ENCODE results near the gene KRTAP5-9.
"Not testable (repeated sequence)": the region's sequence is repeated elsewhere in the genome, so short reads cannot be mapped to it uniquely, and the experiment has no call there.

KRTAP5-9 gene

GRCh38 chr11:71581826-71582225 is 33.6 kb downstream of the KRTAP5-9 start:
- TF ChIP-seq, protein P1, sequence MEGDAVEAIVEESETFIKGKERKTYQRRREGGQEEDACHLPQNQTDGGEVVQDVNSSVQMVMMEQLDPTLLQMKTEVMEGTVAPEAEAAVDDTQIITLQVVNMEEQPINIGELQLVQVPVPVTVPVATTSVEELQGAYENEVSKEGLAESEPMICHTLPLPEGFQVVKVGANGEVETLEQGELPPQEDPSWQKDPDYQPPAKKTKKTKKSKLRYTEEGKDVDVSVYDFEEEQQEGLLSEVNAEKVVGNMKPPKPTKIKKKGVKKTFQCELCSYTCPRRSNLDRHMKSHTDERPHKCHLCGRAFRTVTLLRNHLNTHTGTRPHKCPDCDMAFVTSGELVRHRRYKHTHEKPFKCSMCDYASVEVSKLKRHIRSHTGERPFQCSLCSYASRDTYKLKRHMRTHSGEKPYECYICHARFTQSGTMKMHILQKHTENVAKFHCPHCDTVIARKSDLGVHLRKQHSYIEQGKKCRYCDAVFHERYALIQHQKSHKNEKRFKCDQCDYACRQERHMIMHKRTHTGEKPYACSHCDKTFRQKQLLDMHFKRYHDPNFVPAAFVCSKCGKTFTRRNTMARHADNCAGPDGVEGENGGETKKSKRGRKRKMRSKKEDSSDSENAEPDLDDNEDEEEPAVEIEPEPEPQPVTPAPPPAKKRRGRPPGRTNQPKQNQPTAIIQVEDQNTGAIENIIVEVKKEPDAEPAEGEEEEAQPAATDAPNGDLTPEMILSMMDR (IDR thresholded peaks at IDR 0.05; ENCODE audit: low read depth, low read length): no peak
- DNase-seq (ENCODE audit: low read depth in 2 of 2): no peak
- no peak overlapping the region for H3K4me3 ChIP-seq (replicated peaks in 1 of 2; ENCODE audit: low read depth in 2 of 2, low read length in 2 of 2)

- no peak for DNase-seq (ENCODE audit: low read depth in 2 of 2)
- H3K4me3 ChIP-seq (replicated peaks in 1 of 2; ENCODE audit: low read depth in 2 of 2, low read length in 2 of 2): no peak within 1 kb of the TSS
- TF ChIP-seq, protein P1 (IDR thresholded peaks at IDR 0.05; ENCODE audit: low read depth, low read length): no peak
Observed at GRCh38 chr11:71582309-71582895, 34.2 kb downstream of the KRTAP5-9 start, which contains the start of gene KRTAP5-11. Gene KRTAP5-11, minus strand, starts transcription at chr11:71582875. Its CDS starts 38 bp downstream, at chr11:71582837.

DNA sequence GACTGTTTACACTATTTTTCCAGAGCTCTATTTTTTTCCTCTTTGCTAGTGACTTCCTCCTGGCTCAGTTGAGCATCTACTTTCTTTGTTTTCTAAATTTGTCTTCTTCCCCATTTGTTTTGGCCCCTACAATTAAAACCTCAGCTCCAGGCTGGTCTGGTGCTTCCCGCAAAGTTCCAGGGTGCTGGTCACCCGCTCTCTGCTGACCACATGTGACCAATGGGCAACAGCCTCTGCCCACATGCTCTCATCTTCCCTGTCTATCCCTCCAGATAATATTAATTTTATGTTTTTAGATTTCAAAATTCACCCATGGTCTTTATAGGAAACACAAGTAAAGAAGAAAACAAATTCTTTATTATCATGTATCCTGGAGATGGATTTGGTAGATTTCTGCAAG is 34.7 kb downstream of the KRTAP5-9 start:
- H3K4me3 ChIP-seq (replicated peaks in 1 of 2; ENCODE audit: low read depth in 2 of 2, low read length in 2 of 2); DNase-seq (ENCODE audit: low read depth in 2 of 2): not testable (repeated sequence)

DNA sequence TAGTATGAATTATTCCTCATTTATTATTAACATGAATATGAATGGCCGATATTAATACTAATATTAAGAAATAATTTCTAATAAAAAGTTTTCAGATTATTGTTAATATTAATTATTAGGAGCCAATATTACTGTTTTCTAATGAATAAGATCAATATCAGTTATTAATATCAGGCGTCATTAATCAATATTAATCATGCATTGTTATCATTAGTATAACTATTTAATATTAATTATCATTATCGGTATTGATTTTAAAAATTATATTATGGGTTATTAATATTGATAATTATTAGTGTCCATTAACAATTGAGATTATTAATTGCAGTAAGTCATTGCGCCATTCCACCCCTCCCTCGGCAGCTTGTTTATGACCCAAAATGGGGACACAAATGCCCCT is 37.5 kb downstream of the KRTAP5-9 start:
- not testable (repeated sequence) for DNase-seq (ENCODE audit: low read depth in 2 of 2); H3K4me3 ChIP-seq (replicated peaks in 1 of 2; ENCODE audit: low read depth in 2 of 2, low read length in 2 of 2)

DNA sequence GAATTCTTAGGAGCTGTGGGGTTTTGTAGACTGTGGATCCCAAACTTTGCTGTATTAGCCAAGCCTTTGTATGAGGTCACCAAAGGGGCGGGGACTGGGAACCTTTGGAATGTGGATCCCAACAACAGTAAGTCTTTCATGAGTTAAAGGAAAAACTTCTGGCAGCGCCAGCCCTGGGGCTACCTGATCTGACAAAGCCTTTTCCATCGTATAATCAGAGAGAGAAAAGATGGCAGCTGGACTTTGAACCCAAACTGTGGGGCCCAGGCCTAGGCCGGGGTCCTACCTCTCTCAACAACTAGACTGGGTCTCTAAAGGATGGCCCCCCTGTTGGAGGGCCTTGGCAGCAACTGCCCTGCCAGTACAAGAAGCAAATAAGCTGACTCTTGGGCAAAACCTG is 40.1 kb downstream of the KRTAP5-9 start:
- not testable (repeated sequence) for DNase-seq (ENCODE audit: low read depth in 2 of 2); H3K4me3 ChIP-seq (replicated peaks in 1 of 2; ENCODE audit: low read depth in 2 of 2, low read length in 2 of 2)

GRCh38 chr11:71588822-71589545 is 40.8 kb downstream of the KRTAP5-9 start:
- H3K4me3 ChIP-seq (replicated peaks in 1 of 2; ENCODE audit: low read depth in 2 of 2, low read length in 2 of 2); DNase-seq (ENCODE audit: low read depth in 2 of 2): not testable (repeated sequence)

GRCh38 chr11:71589546-71589920 is 41.3 kb downstream of the KRTAP5-9 start:
- not testable (repeated sequence) for H3K4me3 ChIP-seq (replicated peaks in 1 of 2; ENCODE audit: low read depth in 2 of 2, low read length in 2 of 2); DNase-seq (ENCODE audit: low read depth in 2 of 2)
